Limb (tissue), 2 donors: Measurements from ENCODE around the gene TMCO5A.

ENCODE experiments used
- DNase-seq, 2 donors: peaks; one replicate each; pipeline ENCODE4 v3.0.0-alpha.2; 2016; ENCODE audit errors: extremely low spot score in 2 of 2

Gene TMCO5A

DNA sequence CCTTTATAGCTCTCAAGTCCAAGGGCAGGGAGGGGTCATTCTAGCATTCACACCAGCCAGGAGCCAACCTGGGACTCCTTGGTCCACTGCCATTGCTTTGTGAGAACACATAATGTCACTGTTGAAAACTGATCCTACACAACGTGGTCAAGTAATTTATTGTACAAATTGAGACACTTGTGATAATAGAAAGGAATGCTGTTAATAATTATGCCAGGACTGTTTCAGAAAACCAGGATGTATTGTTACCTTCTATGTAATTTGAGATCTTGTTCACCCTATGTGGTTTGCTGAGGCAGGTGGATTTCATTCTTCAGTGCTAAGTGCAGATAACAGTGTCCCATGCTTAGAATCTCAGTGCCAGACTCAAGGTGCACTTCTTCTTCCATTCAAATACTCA lies 33.3 kb downstream of the TMCO5A start:
- no peak for DNase-seq

DNA sequence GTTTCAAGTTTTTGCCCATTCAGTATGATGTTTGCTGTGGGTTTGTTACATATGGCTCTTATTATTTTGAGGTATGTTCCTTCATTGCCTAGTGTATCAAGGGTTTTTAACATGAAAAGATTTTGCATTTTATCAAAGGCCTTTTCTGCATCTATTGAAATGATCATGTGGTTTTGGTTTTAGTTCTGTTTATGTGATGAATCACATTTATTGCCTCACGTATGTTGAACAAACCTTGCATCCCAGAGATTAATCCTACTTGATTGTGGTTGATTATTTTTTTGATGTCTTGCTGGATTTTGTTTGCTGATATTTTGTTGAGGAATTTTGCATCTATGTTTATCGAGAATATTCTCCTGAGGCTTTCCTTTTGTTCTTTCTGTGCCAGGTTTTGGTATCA lies 39.4 kb downstream of the TMCO5A start:
- no peak for DNase-seq

DNA sequence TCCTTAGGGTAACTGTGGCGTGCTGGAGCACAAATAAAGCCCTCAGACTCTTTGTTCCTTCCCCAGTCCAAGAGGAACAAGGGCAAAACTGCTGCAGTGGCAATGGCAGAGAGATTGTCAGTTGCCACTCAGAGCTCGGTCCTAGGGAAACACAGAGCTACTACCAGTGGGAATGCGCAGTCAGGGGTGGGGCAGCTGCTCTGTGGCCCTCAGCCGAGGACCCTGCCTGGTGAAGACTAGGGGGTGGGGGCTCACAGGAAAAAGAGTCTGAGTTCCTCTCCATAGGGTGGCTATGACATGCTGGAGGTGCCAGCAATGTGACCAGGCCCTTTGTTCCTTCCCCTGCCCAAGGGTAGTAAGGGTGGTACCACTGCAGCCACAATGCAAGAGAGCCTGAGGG lies 43.8 kb downstream of the TMCO5A start:
- no peak for DNase-seq

DNA sequence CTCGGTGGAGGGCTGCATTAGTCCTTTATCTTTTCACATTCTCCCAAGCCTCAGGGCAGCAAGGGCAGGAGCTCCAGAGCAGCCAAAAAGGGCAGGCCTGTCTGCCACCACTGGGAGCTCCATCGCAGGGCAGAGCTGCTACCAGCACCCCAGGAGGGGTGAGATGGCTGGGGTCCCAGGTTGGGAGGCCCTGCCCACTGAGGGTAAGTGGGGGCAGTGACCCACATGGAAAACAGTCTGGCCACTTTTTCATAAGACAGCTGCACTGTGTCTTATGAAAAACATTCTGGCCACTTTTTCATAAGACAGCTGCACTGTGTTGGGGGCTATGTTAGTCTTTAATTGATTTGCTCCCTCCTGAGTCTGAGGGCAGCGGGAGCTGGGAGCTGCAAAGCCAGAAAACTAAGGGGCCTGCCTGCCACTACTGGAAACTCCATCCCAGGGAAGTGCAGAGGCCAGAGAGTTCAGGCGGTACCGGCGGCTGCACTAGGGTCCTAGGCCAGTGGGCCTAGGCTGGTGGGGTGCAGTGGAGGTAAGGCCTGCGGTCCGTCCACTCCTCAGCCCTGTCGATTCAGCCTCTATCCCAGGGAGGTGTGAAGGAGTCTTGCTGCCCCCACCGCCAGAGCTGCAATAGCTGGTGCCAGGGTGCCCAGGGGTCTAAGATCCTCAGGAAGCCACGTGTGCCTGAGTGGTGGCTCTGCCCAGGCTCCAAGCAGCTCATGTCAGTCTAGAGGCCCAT lies 45.4 kb downstream of the TMCO5A start:
- DNase-seq: no peak

DNA sequence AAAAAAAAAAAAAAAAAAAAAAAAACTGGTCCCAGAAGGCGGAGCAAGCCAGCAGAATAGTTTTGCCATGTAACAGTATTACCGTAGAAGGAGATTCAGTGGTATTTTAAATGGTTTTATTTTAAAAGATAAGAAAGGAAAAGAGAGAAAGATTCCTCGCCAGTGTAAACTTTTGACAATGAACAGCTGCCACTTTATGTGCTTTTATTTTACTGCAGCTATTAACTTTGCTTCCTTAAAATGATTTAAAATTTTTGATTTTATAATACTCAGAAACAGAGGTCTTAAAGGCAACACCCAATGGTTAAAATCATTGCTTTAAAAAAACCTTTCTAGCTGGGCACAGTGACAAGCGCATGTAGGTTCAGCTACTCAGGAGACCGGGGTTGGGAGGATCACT lies 46.8 kb downstream of the TMCO5A start:
- DNase-seq: no peak

DNA sequence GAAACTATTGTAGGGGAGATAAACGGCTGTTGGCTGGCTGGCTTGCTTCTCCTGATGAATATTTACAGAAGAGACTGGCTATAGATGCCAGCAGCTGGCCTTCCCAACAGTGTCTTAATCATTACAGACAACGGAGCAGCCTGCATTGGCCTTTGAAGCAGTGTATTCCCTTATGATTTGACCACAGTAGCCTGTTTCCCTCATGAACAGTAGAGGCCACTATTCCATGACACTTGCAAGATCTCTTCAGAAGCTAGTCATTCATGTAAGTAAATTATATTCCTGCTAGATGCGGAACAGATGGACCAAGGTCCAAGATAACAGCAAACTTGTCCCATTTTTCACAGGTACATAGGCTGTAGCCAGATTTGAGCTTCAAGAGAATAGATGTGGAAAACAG lies 47.3 kb downstream of the TMCO5A start:
- DNase-seq: peak in 1 of 2 donors; percentile 31

DNA sequence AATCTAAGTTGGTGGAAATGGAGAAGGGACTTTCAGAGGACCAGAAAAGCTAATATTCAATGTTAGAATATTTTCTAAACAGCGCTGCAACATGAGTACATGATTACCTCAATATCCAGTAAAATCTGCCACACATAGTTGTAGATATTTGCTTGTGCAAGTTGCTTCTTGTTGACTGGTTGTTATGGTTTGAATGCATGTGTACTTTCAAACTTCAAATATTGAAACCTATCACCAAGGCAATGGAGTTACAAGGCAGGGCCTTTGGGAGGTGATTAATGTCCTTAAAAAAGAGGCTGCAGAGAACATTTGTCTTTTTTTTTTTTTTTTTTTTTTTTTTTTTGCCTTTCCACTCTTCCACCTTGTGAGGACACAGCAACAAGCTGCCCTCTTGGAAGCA lies 49.9 kb downstream of the TMCO5A start:
- no peak for DNase-seq

DNA sequence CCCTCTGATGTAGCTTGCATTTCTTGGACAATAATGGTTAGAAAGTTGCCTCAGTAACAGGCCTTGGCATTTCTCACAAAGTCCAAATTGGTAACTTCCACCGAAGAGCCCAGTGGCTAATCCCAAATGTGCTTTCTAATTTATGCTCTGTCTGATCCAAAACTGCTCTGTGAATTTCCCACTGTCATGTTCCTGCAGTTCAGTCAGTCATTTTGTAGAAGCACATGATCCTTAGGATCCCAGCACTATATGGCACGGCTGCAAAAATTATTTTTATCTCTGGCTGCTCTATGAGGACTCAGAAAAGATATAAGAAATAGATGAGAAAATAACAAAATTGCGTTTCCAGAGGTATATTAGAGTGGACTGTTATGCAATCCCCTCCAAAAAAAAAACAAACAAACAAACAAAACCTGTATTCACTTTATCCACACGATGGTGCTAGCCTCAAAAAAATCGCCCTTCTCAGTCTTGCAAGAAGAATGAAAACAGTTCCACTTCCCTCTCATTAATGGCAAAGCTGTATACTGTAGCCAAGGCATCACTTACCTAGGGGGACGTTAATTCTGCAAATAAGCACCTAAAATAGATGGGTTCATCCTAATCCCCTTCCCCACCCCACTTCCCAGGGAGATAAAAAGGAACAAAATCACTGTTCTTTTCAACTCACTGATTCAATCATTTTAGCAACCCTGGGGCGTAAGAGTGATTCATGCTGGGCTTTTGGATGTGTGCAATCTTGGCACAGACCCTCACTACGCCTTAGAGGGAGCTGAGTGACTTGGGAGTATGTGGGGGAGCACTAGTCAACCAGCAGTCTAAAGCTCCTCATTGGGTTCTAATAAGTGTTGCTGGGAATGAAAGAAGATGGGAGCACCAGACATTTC lies 61.3 kb downstream of the TMCO5A start:
- DNase-seq: peak in 1 of 2 donors; percentile 67
